Ramos (cell line): ENCODE measurements around the gene CARD14.
"Not testable (repeated sequence)": the region's sequence is repeated elsewhere in the genome, so short reads cannot be mapped to it uniquely, and the experiment has no call there.

ENCODE experiments used
- in situ Hi-C: fragments of 300-500 bp; cut with MboI; formaldehyde crosslinking; loops from one replicate; pipeline ENCODE4 v1.14.3; 2022; ENCODE audit warnings: low sequenced_read_pairs; ENCODE audit not compliant: unreplicated experiment

The CARD14 gene

GRCh38 chr17:80246726-80247125, 76.9 kb downstream of the CARD14 start:
- in situ Hi-C loops: no loop called here

GRCh38 chr17:80247561-80247960, 77.7 kb downstream of the CARD14 start:
- in situ Hi-C loops: no loop called here

- in situ Hi-C loops: no loop called here
Observed at GRCh38 chr17:80248001-80248893, 78.4 kb downstream of the CARD14 start.

GRCh38 chr17:80248894-80249710, 79.3 kb downstream of the CARD14 start:
- in situ Hi-C loops: no loop called here

- in situ Hi-C loops: no loop called here
Observed at GRCh38 chr17:80251966-80252365, 82.1 kb downstream of the CARD14 start.

GRCh38 chr17:80252871-80253270, 83.0 kb downstream of the CARD14 start:
- in situ Hi-C loops: no loop called here

GRCh38 chr17:80253631-80254395, 84.0 kb downstream of the CARD14 start:
- in situ Hi-C loops: no loop called here

- in situ Hi-C loops: no loop called here
Observed at GRCh38 chr17:80254396-80255251, 84.8 kb downstream of the CARD14 start.

- in situ Hi-C loops: no loop called here
Observed at GRCh38 chr17:80256034-80256350, 86.2 kb downstream of the CARD14 start.

GRCh38 chr17:80257716-80258213, 87.9 kb downstream of the CARD14 start:
- in situ Hi-C loops: no loop called here

GRCh38 chr17:80258296-80258695, 88.5 kb downstream of the CARD14 start:
- in situ Hi-C loops: not testable (repeated sequence)
